Cardiac fibroblast (primary cell): Measurements from ENCODE around the gene CDKN2B.

ENCODE experiments used
- DNase-seq, 2 donors: peaks; one replicate each; pipeline versions ENCODE4 v3.0.0 to v3.0.0-alpha.2; 2010; ENCODE audit warnings: low read depth in 2 of 2
- H3K4me3 ChIP-seq, 2 donors: replicated peaks in 1 of 2; 1 replicate in 1 of 2; 2 replicates in 1 of 2; pipeline ENCODE4 v1.5.1; 2011; ENCODE audit warnings: low read depth in 2 of 2, low read length in 2 of 2, mild to moderate bottlenecking in 2 of 2, moderate library complexity in 1 of 2
- TF ChIP-seq, protein P1 (sequence below): IDR thresholded peaks from one replicate; pipeline ENCODE4 v1.5.1; 2011; ENCODE audit warnings: low read depth, mild to moderate bottlenecking, low read length, inconsistent platforms

Gene CDKN2B

DNA sequence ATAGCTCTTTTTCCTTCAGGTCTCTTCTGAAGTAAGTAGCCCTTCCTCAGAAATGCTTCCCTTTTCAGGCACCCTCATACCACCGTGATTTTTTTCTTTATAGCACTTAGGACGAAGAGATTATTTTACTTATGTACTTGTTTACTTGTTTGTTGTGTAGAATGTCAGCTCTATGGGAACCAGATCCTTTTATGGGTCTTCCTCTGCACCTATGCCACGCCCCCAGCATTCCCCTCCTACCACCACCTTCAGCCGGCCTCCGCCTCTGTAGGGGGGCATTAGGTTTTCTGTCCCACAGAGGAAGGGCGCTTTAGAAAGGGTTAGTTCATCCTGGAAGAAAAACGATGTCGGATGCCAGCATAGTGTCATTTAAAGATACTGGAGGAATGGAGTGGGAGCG, 12.7 kb downstream of the CDKN2B start:
- H3K4me3 ChIP-seq = no peak overlapping the region
- DNase-seq = no peak
- TF ChIP-seq, protein P1, sequence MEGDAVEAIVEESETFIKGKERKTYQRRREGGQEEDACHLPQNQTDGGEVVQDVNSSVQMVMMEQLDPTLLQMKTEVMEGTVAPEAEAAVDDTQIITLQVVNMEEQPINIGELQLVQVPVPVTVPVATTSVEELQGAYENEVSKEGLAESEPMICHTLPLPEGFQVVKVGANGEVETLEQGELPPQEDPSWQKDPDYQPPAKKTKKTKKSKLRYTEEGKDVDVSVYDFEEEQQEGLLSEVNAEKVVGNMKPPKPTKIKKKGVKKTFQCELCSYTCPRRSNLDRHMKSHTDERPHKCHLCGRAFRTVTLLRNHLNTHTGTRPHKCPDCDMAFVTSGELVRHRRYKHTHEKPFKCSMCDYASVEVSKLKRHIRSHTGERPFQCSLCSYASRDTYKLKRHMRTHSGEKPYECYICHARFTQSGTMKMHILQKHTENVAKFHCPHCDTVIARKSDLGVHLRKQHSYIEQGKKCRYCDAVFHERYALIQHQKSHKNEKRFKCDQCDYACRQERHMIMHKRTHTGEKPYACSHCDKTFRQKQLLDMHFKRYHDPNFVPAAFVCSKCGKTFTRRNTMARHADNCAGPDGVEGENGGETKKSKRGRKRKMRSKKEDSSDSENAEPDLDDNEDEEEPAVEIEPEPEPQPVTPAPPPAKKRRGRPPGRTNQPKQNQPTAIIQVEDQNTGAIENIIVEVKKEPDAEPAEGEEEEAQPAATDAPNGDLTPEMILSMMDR = no peak

DNA sequence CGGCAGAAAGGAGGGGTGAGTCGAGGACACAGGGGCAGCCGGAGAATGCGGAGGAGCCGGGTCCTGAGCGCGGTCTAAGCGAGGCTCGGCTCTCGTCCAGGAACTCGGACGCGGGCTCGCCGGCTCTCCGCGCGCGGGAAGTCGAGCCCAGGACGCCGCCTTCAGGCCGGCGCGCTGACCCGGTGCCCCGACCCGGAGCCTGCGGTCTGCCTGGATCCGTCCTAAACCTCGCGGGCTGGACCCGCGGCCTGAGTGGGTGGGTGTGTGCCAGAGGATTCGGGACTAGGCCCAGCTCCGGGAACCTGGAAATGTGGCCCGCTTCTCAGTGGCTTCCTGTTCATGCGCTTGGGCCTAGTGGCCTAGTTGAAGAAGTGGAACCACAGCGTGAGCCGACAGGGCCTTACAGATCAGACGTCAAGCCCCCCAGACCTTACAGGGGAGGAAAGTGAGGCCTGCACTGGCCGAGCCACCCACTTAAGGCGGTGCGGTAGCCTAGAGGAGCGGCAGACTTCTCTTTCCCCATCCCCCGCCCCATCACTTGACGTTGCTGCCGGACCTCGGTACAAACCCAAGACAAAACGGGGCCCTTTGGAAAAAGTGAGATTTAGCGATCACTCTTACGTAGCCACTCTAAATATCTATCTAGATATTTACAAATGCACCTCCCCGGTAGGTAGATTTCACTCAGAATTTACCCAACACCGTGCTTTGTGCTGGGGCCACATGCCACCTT, 13.3 kb downstream of the CDKN2B start:
- TF ChIP-seq, protein P1 = peak; percentile 15
- peak; percentile 71 to 72 for DNase-seq
- H3K4me3 ChIP-seq = peak overlapping the region; percentile 86 to 88

DNA sequence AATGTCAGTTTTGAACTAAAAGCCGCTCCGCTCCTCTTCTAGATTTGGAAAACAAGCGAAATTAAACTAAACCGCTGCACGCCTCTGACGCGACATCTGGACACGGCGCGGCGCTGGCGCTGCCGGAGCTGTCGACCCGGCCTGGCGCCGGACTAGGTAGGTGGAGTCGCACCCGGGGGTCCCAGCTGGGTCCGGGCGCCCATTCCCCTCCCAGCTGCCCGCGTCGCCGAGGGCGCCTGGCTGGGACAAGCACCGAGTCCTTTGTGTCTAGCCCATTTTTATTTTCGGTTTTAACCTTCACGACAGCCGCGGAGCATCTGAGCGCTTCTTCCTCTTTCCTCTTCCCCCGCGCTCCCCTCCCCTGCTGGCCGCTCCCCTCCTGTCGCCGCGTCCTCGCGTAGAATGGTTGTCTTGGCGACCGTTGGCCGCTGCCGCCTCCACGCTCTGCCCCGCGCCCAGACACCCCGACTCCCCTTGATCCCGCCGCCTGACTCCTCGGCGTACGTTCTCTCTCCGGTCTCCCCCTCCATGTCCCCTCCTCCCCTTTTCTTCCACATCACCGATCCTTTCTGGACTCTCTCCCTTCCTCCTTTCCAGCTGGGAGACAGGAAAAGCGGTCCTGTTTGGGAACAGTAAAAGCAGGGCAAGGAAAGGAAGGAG, 14.0 kb downstream of the CDKN2B start:
- H3K4me3 ChIP-seq = peak overlapping the region; percentile 86 to 88
- DNase-seq = peak; percentile 75 to 82
- TF ChIP-seq, protein P1 = no peak

DNA sequence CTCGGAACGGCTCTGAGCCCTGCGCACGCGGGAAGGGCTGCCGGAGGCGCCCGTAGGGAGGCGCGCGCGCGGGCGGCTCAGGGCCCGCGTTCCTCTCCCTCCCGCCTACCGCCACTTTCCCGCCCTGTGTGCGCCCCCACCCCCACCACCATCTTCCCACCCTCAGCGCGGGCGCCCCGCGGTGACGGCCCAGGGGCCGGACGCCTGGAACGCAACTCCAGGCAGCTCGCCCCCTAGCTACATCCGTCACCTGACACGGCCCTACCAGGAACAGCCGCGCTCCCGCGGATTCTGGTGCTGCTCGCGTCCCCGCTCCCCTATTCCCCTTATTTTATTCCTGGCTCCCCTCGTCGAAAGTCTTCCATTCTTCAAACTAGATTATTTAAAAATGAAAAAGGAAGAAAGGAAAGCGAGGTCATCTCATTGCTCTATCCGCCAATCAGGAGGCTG, 14.5 kb downstream of the CDKN2B start, which contains the start of gene CDKN2B-AS1:
CDKN2B-AS1 (plus strand) TSS at position 236 of the 450 bp plus-strand sequence.
- H3K4me3 ChIP-seq = peak within 1 kb of the TSS; percentile 86 to 88
- TF ChIP-seq, protein P1 = peak; percentile 6
- DNase-seq = peak; percentile 75 to 77

DNA sequence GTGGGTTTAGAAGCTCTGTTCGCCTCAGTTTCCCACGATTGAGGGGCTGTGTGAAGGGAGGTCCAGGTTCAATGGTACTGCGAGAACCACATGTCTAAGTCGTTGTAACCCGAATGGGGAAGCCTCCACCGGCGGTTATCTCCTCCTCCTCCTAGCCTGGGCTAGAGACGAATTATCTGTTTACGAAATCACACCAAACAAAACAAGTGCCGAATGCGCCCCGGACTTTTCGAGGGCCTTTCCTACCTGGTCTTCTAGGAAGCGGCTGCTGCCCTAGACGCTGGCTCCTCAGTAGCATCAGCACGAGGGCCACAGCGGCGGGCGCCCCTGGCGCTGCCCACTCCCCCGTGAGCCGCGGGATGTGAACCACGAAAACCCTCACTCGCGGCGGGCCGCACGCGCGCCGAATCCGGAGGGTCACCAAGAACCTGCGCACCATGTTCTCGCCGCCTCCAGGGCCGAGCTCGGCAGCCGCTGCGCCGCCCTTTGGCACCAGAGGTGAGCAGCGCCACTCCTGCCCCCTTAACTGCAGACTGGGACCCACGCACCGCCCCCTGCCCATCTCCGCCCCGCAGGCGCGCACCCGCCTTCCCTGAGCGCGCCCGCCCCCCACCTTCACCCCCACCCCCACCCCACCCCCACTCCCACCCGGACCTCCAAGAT, 15.1 kb downstream of the CDKN2B start, which contains the start of gene CDKN2A:
CDKN2A (minus strand) TSS at position 500 of the 663 bp plus-strand sequence.
- TF ChIP-seq, protein P1 = no peak
- peak within 1 kb of the TSS; percentile 86 to 88 for H3K4me3 ChIP-seq
- DNase-seq = peak in 1 of 2 donors; percentile 59

DNA sequence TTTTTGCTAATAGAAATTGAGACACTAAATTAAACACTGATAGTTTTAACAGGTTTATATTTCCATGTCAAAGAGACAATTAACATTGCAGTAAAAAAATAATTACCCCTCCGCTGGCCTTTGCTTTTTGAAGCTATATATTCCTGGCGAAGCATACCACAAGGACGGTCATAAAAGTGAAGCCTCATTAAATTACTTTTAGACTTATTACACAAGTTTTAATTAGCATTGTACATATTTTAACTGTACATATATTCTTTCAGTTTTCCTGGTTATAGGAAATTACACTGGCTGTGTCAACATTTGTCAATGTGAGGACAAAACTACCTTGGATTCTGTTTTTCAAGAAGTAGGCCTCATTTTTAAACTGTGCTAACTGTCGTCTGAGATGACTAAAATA, 16.1 kb downstream of the CDKN2B start:
- H3K4me3 ChIP-seq = peak overlapping the region; percentile 86 to 88
- DNase-seq = no peak
- TF ChIP-seq, protein P1 = no peak
